ENCODE results near the gene TTC4.

The TTC4 gene

GRCh38 chr1:54754045-54754444 is 38.4 kb downstream of the TTC4 start:
- Histone ChIP-seq H3K36me3 (ENCODE audit: insufficient read depth, low read length) (peaks cover 8% of the 10 kb centered on the region), H3K27me3 (ENCODE audit: control insufficient read depth, insufficient read depth, low read length) (peaks cover 6% of the 10 kb centered on the region), H3K4me2 (ENCODE audit: low read length) (no peak overlapping the region), H3K4me3 (ENCODE audit: low read length) (no peak overlapping the region), H3K4me1 (ENCODE audit: control insufficient read depth, insufficient read depth, low read length) (no peaks in the 10 kb centered on the region), H3K9me3 (replicated peaks; ENCODE audit: low read length) (no peaks in the 10 kb centered on the region), H3K9ac (ENCODE audit: low read depth, low read length) (no peak overlapping the region)

- Histone ChIP-seq H3K4me2 (ENCODE audit: low read length) (no peak overlapping the region), H3K36me3 (ENCODE audit: insufficient read depth, low read length) (peaks cover 8% of the 10 kb centered on the region), H3K4me1 (ENCODE audit: control insufficient read depth, insufficient read depth, low read length) (no peaks in the 10 kb centered on the region), H3K27me3 (ENCODE audit: control insufficient read depth, insufficient read depth, low read length) (peaks cover 6% of the 10 kb centered on the region), H3K9me3 (replicated peaks; ENCODE audit: low read length) (no peaks in the 10 kb centered on the region), H3K4me3 (ENCODE audit: low read length) (no peak overlapping the region), H3K9ac (ENCODE audit: low read depth, low read length) (no peak overlapping the region)
These were observed 39.0 kb downstream of the TTC4 start for GRCh38 chr1:54754486-54755285.

GRCh38 chr1:54757833-54758232 is 42.2 kb downstream of the TTC4 start:
- Histone ChIP-seq H3K4me3 (ENCODE audit: low read length) (no peak overlapping the region), H3K4me1 (ENCODE audit: control insufficient read depth, insufficient read depth, low read length) (no peaks in the 10 kb centered on the region), H3K27me3 (ENCODE audit: control insufficient read depth, insufficient read depth, low read length) (no peaks in the 10 kb centered on the region), H3K9me3 (replicated peaks; ENCODE audit: low read length) (no peaks in the 10 kb centered on the region), H3K36me3 (ENCODE audit: insufficient read depth, low read length) (peaks cover 8% of the 10 kb centered on the region), H3K4me2 (ENCODE audit: low read length) (no peak overlapping the region), H3K9ac (ENCODE audit: low read depth, low read length) (no peak overlapping the region)

GRCh38 chr1:54758678-54759348 is 43.2 kb downstream of the TTC4 start:
- no peak overlapping the region for H3K4me3 ChIP-seq (ENCODE audit: low read length)
- H3K27me3 ChIP-seq (ENCODE audit: control insufficient read depth, insufficient read depth, low read length): no peaks in the 10 kb centered on the region
- H3K9me3 ChIP-seq (replicated peaks; ENCODE audit: low read length): no peaks in the 10 kb centered on the region
- peaks cover 8% of the 10 kb centered on the region for H3K36me3 ChIP-seq (ENCODE audit: insufficient read depth, low read length)
- H3K4me1 ChIP-seq (ENCODE audit: control insufficient read depth, insufficient read depth, low read length): peaks cover 6% of the 10 kb centered on the region
- H3K4me2 ChIP-seq (ENCODE audit: low read length): no peak overlapping the region
- H3K9ac ChIP-seq (ENCODE audit: low read depth, low read length): no peak overlapping the region

GRCh38 chr1:54763816-54764132 is 48.1 kb downstream of the TTC4 start:
- H3K9me3 ChIP-seq (replicated peaks; ENCODE audit: low read length): no peaks in the 10 kb centered on the region
- peaks cover 8% of the 10 kb centered on the region for H3K4me1 ChIP-seq (ENCODE audit: control insufficient read depth, insufficient read depth, low read length)
- peak overlapping the region; percentile 91 for H3K4me2 ChIP-seq (ENCODE audit: low read length)
- H3K4me3 ChIP-seq (ENCODE audit: low read length): peak overlapping the region; percentile 91
- peak overlapping the region; percentile 95 for H3K9ac ChIP-seq (ENCODE audit: low read depth, low read length)
- H3K27me3 ChIP-seq (ENCODE audit: control insufficient read depth, insufficient read depth, low read length): peaks cover 14% of the 10 kb centered on the region
- H3K36me3 ChIP-seq (ENCODE audit: insufficient read depth, low read length): no peaks in the 10 kb centered on the region

GRCh38 chr1:54764133-54764921 is 48.7 kb downstream of the TTC4 start, which contains the start of gene PARS2:
PARS2 (minus strand) TSS chr1:54764523; CDS start chr1:54759161, 5,362 bp downstream.
- peaks cover 8% of the 10 kb centered on the region for H3K4me1 ChIP-seq (ENCODE audit: control insufficient read depth, insufficient read depth, low read length)
- peak within 1 kb of the TSS; percentile 91 for H3K4me3 ChIP-seq (ENCODE audit: low read length)
- H3K36me3 ChIP-seq (ENCODE audit: insufficient read depth, low read length): no peaks in the 10 kb centered on the region
- no peaks in the 10 kb centered on the region for H3K9me3 ChIP-seq (replicated peaks; ENCODE audit: low read length)
- peak within 1 kb of the TSS; percentile 95 for H3K9ac ChIP-seq (ENCODE audit: low read depth, low read length)
- peaks cover 15% of the 10 kb centered on the region for H3K27me3 ChIP-seq (ENCODE audit: control insufficient read depth, insufficient read depth, low read length)
- peak within 1 kb of the TSS; percentile 91 for H3K4me2 ChIP-seq (ENCODE audit: low read length)

- Histone ChIP-seq H3K27me3 (ENCODE audit: control insufficient read depth, insufficient read depth, low read length) (peaks cover 22% of the 10 kb centered on the region), H3K4me1 (ENCODE audit: control insufficient read depth, insufficient read depth, low read length) (peaks cover 8% of the 10 kb centered on the region), H3K4me2 (ENCODE audit: low read length) (peak overlapping the region; percentile 80), H3K36me3 (ENCODE audit: insufficient read depth, low read length) (no peaks in the 10 kb centered on the region), H3K9ac (ENCODE audit: low read depth, low read length) (peak overlapping the region; percentile 69), H3K9me3 (replicated peaks; ENCODE audit: low read length) (no peaks in the 10 kb centered on the region), H3K4me3 (ENCODE audit: low read length) (peak overlapping the region; percentile 67)
These were observed 49.4 kb downstream of the TTC4 start for GRCh38 chr1:54764922-54765561.

- Histone ChIP-seq H3K9me3 (replicated peaks; ENCODE audit: low read length) (no peaks in the 10 kb centered on the region), H3K36me3 (ENCODE audit: insufficient read depth, low read length) (no peaks in the 10 kb centered on the region), H3K27me3 (ENCODE audit: control insufficient read depth, insufficient read depth, low read length) (peaks cover 33% of the 10 kb centered on the region), H3K4me1 (ENCODE audit: control insufficient read depth, insufficient read depth, low read length) (peaks cover 8% of the 10 kb centered on the region), H3K4me2 (ENCODE audit: low read length) (no peak overlapping the region), H3K9ac (ENCODE audit: low read depth, low read length) (no peak overlapping the region), H3K4me3 (ENCODE audit: low read length) (no peak overlapping the region)
These were observed 51.1 kb downstream of the TTC4 start for GRCh38 chr1:54766726-54767125.

- Histone ChIP-seq H3K9ac (ENCODE audit: low read depth, low read length) (no peak overlapping the region), H3K9me3 (replicated peaks; ENCODE audit: low read length) (no peaks in the 10 kb centered on the region), H3K36me3 (ENCODE audit: insufficient read depth, low read length) (no peaks in the 10 kb centered on the region), H3K4me2 (ENCODE audit: low read length) (no peak overlapping the region), H3K4me3 (ENCODE audit: low read length) (no peak overlapping the region), H3K4me1 (ENCODE audit: control insufficient read depth, insufficient read depth, low read length) (peaks cover 8% of the 10 kb centered on the region), H3K27me3 (ENCODE audit: control insufficient read depth, insufficient read depth, low read length) (peaks cover 34% of the 10 kb centered on the region)
These were observed 51.9 kb downstream of the TTC4 start for GRCh38 chr1:54767526-54767925.

- Histone ChIP-seq H3K9ac (ENCODE audit: low read depth, low read length) (no peak overlapping the region), H3K36me3 (ENCODE audit: insufficient read depth, low read length) (no peaks in the 10 kb centered on the region), H3K27me3 (ENCODE audit: control insufficient read depth, insufficient read depth, low read length) (peaks cover 37% of the 10 kb centered on the region), H3K4me3 (ENCODE audit: low read length) (no peak overlapping the region), H3K4me1 (ENCODE audit: control insufficient read depth, insufficient read depth, low read length) (peaks cover 8% of the 10 kb centered on the region), H3K9me3 (replicated peaks; ENCODE audit: low read length) (no peaks in the 10 kb centered on the region), H3K4me2 (ENCODE audit: low read length) (no peak overlapping the region)
These were observed 52.4 kb downstream of the TTC4 start for GRCh38 chr1:54768093-54768492.

- H3K27me3 ChIP-seq (ENCODE audit: control insufficient read depth, insufficient read depth, low read length): peaks cover 47% of the 10 kb centered on the region
- no peaks in the 10 kb centered on the region for H3K4me1 ChIP-seq (ENCODE audit: control insufficient read depth, insufficient read depth, low read length)
- no peaks in the 10 kb centered on the region for H3K9me3 ChIP-seq (replicated peaks; ENCODE audit: low read length)
- no peak overlapping the region for H3K4me2 ChIP-seq (ENCODE audit: low read length)
- no peak overlapping the region for H3K4me3 ChIP-seq (ENCODE audit: low read length)
- no peak overlapping the region for H3K9ac ChIP-seq (ENCODE audit: low read depth, low read length)
- no peaks in the 10 kb centered on the region for H3K36me3 ChIP-seq (ENCODE audit: insufficient read depth, low read length)
These were observed 57.3 kb downstream of the TTC4 start for GRCh38 chr1:54772951-54773350.
